Dendritic cell treated with granulocyte-macrophage colony-stimulating factor and Interleukin-4, amounts not matched to agents 40 ng/mL and 50 ng/mL, for 4 days (primary cell): ENCODE results near the gene KDM4B.

Experiments used
- H3K27ac Mint-ChIP-seq: one replicate; pipeline ENCODE4 v1.8.0; 2022; ENCODE audit warnings: mild to moderate bottlenecking, mixed read lengths
- H3K27me3 Mint-ChIP-seq: one replicate; pipeline ENCODE4 v1.8.0; 2022; ENCODE audit warnings: mild to moderate bottlenecking, mixed read lengths
- H3K36me3 Mint-ChIP-seq: one replicate; pipeline ENCODE4 v1.8.0; 2022; ENCODE audit warnings: low read depth, mixed read lengths
- H3K4me1 Mint-ChIP-seq: one replicate; pipeline ENCODE4 v1.8.0; 2022; ENCODE audit warnings: low read depth, mixed read lengths
- H3K4me3 Mint-ChIP-seq: one replicate; pipeline ENCODE4 v1.8.0; 2022; ENCODE audit warnings: mild to moderate bottlenecking, moderate library complexity, mixed read lengths
- H3K9me3 Mint-ChIP-seq: one replicate; pipeline ENCODE4 v1.8.0; 2022; ENCODE audit warnings: mixed read lengths
- intact Hi-C: fragments of 100-400 bp; cut with micrococcal nuclease; formaldehyde crosslinking; loops from one replicate; pipeline ENCODE4 v1.15.0; 2022

Gene KDM4B

DNA sequence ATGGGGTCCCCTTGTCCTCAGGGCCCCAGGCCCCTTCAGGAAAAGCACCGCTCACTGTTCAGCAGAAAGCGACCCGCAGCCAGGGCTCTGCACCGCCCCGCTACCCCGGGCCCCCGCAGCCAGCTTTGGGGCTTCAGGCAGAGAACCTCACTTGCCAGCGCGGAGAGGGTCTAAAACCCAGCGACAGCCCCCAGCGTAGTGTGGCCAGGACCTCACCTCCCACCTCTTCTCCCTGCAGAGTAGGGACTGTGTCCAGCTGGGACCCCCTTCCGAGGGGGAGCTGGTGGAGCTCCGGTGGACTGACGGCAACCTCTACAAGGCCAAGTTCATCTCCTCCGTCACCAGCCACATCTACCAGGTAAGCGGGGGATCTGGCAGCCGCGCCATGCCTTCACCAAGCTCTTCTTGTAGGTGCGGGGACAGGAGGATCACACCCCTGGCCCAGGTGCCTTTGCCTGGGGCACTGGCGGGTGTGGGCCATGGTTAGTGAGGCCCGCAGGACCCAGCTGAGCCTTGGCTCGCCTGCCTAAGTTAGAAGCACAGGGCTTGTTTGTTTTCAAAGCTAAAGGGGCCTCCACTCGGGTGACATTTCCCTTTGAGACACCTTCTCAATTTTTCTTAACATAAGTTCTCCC, 175.7 kb downstream of the KDM4B start:
- H3K4me3 Mint-ChIP-seq = no peak overlapping the region
- intact Hi-C loops = no loop called here
- H3K4me1 Mint-ChIP-seq = peaks cover 2% of the 10 kb centered on the region
- H3K27ac Mint-ChIP-seq = no peak overlapping the region
- H3K27me3 Mint-ChIP-seq = no peaks in the 10 kb centered on the region
- no peaks in the 10 kb centered on the region for H3K9me3 Mint-ChIP-seq
- H3K36me3 Mint-ChIP-seq = peaks cover 100% of the 10 kb centered on the region

DNA sequence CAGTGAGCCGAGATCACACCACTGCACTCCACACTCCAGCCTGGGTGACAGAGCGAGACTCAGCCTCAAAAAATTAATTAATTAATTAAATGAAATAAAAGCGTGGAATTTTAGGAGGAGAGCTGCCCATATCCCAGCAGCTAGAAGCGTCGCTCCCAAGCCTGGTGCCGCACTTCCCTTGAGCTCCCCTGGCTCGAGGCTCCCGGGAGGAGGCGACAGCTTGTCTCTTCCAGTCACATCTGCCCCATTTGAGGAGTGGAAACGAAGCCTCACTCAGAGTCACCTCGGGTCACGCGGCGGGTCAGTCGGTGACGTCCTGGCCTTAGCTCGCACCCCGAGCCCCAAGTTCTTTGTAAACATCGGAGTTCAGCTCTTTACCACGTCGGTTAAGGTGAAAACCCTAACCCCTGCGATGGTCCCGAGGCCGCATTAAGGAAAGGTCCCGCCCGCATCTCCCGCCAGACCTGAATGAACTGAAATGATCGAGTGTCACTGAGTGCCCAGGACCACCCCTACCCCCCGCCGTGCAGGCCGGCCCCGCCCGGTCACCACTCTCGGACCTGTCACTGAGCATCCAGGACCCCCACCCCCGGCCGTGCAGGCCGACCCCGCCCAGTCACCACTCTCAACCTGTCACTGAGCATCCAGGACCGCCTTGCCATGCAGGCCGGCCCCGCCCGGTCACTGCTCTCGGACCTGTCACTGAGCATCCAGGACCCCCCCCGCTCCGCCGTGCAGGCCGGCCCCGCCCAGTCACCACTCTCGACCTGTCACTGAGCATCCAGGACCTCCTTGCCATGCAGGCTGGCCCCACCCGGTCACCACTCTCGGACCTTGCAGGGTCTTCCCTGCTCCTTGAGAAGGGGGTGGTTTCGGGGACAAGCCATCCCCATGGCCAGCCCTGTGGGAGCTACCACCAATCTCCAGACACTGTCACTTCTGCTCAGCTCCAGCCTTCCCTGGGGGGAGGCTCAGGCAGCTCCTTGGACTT, 176.9 kb downstream of the KDM4B start:
- H3K4me1 Mint-ChIP-seq = no peaks in the 10 kb centered on the region
- H3K4me3 Mint-ChIP-seq = no peak overlapping the region
- no peaks in the 10 kb centered on the region for H3K9me3 Mint-ChIP-seq
- H3K27ac Mint-ChIP-seq = no peak overlapping the region
- H3K27me3 Mint-ChIP-seq = no peaks in the 10 kb centered on the region
- H3K36me3 Mint-ChIP-seq = peaks cover 100% of the 10 kb centered on the region
- intact Hi-C loops = no loop called here

DNA sequence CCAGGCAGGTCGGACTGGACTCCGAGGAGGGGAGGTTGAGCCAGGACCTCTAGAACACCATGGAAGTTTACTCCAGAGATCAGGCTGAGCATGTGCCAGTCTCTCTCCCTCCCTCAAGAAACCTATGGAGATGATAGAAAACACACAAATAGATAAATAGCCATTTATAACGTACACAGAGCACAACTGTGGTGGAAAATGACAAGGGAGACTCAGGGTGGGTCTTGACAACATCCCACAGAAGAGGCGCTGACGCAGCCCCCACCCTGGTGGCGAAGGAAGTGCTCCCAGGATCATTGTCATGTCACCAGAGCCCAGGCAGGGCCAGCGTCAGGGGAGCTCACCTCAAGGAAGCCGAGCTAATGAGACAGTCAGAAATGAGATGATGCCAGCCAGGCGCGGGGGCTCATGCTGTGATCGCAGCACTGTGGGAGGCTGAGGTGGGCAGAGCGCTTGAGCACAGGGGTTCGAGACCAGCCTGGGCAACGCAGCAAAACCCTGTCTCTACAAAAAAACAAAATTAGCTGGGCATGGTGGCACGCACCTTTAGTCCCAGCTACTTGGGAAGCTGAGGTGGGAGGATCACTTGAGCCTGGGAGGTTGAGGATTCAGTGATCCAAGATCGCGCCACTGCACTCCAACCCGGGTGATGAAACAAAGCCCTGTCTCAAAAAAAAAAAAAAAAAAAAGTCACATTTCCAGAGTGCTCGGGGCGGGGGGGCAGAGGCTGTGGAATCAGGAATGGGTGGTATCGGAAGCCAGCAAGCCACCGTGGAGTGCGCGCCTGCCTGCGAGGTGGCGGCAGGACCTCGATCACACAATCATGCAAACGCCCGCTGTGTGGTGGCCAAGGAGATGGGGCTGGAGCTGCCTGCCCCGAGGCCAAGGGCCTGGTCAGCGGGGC, 178.4 kb downstream of the KDM4B start:
- intact Hi-C loops = no loop called here
- H3K9me3 Mint-ChIP-seq = no peaks in the 10 kb centered on the region

DNA sequence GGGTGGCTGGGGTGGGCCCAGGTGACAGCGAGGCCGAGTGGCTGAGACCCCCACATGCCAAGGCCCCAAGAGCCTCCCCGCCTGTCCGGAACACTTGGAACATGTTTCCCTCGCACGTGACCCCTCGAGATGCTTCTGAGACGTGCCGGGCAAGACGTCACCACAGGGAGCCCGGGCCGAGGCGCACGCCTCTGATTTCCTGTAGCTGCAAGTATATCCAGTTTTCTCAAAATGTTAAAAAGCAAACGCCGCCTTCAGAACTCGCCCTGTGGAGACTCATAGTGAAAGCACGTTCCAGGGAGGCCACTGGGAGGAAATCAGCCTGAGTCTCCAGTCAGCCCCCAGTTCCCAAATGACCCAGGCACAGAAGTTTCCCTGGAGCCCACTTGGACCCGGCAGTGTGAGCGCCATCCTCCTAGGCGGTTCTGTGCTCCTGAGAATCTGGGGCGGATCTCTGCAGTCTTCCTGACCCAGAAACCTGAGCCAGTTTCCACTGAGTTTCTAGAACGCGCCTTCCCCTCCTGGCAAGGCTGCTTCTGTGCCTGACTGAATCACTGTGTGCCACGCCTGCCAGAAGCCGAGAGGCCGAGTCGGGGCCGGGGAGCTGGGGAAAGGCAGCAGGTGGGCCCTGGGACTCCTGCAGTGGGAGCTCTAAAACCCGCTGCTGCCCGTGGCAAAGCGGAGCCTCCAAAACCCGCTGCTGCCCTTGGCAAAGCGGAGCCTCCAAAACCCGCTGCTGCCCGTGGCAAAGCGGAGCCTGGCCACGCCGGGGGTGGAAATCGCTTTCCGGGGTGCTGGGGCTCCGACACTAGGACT, 179.3 kb downstream of the KDM4B start:
- Mint-ChIP-seq H3K36me3 (peaks cover 95% of the 10 kb centered on the region), H3K9me3 (no peaks in the 10 kb centered on the region), H3K27ac (no peak overlapping the region), H3K4me3 (no peak overlapping the region), H3K27me3 (no peaks in the 10 kb centered on the region), H3K4me1 (no peaks in the 10 kb centered on the region)
- intact Hi-C loops = no loop called here

More for the DNA sequence above, 178.4 kb downstream of the KDM4B start:
- Mint-ChIP-seq H3K4me1 (no peaks in the 10 kb centered on the region), H3K27ac (no peak overlapping the region), H3K27me3 (no peaks in the 10 kb centered on the region), H3K4me3 (no peak overlapping the region), H3K36me3 (peaks cover 100% of the 10 kb centered on the region)

DNA sequence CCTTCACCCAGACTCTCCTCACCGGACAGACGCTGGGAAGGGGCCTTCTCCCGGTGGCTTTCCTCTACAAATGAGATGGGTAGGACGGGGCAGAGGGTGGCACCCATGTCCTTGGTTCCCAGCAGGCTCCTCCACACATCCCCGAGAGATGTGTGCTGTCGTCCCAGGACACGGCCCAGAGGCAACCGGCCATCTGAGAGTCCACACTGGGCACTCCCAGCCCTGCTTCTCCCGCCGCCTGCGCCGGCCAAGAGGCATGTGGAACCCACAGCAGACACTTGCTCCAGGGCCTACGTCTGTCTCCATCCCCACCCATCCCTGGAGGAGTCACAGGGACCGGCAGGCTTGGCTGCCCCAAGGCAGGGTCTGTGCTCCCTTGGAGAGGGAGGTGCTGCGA, 179.9 kb downstream of the KDM4B start:
- H3K36me3 Mint-ChIP-seq = peaks cover 88% of the 10 kb centered on the region
- no peaks in the 10 kb centered on the region for H3K9me3 Mint-ChIP-seq
- no peaks in the 10 kb centered on the region for H3K27me3 Mint-ChIP-seq
- intact Hi-C loops = no loop called here
- H3K4me1 Mint-ChIP-seq = no peaks in the 10 kb centered on the region
- no peak overlapping the region for H3K27ac Mint-ChIP-seq
- H3K4me3 Mint-ChIP-seq = no peak overlapping the region

DNA sequence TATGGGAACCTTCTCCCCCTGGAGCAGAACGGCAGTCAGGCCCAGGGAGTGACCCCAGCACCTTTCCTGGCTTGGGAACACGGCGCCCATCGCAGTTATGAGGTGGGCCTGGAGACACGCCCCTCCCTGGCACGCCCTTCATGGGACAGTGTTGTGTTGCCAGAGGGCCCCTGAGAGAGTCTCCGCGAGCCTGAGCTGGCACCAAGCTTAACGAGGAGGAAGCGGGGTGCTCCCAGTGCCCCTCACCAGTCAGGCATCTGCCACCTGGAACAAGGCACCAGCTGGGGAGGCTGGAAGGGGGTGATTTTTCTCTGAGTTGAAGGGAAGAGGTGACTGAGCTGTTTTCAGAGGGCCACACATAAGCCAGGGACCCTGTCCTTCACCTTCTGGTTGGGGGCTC, 180.6 kb downstream of the KDM4B start:
- H3K4me1 Mint-ChIP-seq = no peaks in the 10 kb centered on the region
- H3K27me3 Mint-ChIP-seq = no peaks in the 10 kb centered on the region
- intact Hi-C loops = no loop called here
- H3K36me3 Mint-ChIP-seq = peaks cover 87% of the 10 kb centered on the region
- H3K4me3 Mint-ChIP-seq = no peak overlapping the region
- no peaks in the 10 kb centered on the region for H3K9me3 Mint-ChIP-seq
- H3K27ac Mint-ChIP-seq = no peak overlapping the region

DNA sequence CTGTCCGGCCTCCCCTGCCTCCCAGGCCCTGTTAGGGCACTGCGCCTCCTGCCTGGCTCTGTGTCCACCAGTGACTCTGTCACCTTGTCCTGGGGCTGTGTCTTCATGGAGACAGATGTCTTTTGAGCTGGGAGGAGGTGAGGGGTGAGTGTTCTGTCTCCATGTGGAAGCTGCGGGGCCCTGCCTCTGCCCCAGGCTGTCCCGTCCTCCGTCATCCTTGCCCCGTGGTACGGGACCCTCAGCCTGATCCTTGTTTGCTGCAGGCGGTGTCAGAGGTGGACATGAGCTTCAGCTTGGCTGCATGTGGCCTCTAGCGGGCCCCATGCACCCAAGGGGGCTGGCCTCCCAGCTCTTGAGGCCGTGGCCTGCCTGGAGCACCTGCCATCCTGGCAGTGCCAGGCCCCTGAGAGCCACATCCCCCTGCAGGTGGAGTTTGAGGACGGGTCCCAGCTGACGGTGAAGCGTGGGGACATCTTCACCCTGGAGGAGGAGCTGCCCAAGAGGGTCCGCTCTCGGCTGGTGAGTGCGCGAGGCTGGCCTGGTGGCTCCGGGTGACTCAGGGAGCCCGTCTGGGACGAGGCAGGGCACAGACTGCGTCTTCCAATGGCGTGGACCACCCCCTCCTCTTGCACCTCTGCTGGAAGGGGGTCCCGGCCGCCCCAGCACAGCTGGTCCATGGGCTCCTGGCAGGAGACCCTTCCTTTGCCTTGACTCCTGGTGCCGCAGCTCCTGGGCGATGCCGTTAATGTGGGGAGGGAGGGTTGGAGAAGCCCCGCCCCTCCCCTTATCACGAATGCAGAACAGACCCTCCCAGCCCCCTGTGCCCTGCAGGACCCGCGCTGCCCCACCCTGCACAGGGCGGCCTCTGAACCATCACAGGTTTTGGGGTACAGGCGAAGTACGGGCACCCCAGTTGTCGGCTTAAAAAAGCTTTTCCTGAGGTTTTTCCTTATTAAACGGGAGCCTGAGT, 181.3 kb downstream of the KDM4B start:
- intact Hi-C loops = no loop called here
- H3K9me3 Mint-ChIP-seq = no peaks in the 10 kb centered on the region
- no peak overlapping the region for H3K4me3 Mint-ChIP-seq
- H3K4me1 Mint-ChIP-seq = no peaks in the 10 kb centered on the region
- H3K36me3 Mint-ChIP-seq = peaks cover 81% of the 10 kb centered on the region
- no peak overlapping the region for H3K27ac Mint-ChIP-seq
- H3K27me3 Mint-ChIP-seq = peaks cover 1% of the 10 kb centered on the region

DNA sequence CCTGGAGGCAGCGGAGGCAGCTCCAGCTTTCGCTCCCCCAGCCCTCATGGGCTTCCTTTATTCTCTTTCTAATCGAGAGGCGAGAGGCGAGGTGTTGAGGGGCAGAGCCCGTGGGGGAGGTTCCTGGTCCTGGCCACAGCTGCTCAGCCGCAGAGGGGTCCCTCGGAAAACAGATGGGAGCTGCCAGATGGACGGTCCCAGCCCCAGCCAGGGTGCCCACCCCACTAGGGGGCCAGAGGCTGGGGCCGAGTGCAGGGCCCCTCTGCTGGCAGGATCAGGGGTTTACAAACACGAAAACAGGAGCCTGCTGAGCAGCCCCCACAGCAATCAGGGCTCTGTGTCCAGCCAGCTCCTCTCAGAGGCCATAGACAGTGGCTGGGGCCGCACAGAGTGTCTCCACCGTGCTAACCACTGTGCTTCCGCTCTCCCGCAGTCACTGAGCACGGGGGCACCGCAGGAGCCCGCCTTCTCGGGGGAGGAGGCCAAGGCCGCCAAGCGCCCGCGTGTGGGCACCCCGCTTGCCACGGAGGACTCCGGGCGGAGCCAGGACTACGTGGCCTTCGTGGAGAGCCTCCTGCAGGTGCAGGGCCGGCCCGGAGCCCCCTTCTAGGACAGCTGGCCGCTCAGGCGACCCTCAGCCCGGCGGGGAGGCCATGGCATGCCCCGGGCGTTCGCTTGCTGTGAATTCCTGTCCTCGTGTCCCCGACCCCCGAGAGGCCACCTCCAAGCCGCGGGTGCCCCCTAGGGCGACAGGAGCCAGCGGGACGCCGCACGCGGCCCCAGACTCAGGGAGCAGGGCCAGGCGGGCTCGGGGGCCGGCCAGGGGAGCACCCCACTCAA, 182.2 kb downstream of the KDM4B start:
- Mint-ChIP-seq H3K4me3 (no peak overlapping the region), H3K36me3 (peaks cover 72% of the 10 kb centered on the region), H3K27ac (no peak overlapping the region), H3K4me1 (no peaks in the 10 kb centered on the region), H3K9me3 (no peaks in the 10 kb centered on the region), H3K27me3 (peaks cover 2% of the 10 kb centered on the region)
- intact Hi-C loops = no loop called here

DNA sequence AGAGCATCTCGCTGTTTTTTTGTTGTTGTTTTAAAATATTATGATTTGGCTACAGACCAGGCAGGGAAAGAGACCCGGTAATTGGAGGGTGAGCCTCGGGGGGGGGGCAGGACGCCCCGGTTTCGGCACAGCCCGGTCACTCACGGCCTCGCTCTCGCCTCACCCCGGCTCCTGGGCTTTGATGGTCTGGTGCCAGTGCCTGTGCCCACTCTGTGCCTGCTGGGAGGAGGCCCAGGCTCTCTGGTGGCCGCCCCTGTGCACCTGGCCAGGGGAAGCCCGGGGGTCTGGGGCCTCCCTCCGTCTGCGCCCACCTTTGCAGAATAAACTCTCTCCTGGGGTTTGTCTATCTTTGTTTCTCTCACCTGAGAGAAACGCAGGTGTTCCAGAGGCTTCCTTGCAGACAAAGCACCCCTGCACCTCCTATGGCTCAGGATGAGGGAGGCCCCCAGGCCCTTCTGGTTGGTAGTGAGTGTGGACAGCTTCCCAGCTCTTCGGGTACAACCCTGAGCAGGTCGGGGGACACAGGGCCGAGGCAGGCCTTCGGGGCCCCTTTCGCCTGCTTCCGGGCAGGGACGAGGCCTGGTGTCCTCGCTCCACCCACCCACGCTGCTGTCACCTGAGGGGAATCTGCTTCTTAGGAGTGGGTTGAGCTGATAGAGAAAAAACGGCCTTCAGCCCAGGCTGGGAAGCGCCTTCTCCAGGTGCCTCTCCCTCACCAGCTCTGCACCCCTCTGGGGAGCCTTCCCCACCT, 183.3 kb downstream of the KDM4B start:
- H3K4me3 Mint-ChIP-seq = no peak overlapping the region
- peaks cover 2% of the 10 kb centered on the region for H3K27me3 Mint-ChIP-seq
- H3K4me1 Mint-ChIP-seq = no peaks in the 10 kb centered on the region
- H3K9me3 Mint-ChIP-seq = peaks cover 1% of the 10 kb centered on the region
- H3K27ac Mint-ChIP-seq = no peak overlapping the region
- peaks cover 61% of the 10 kb centered on the region for H3K36me3 Mint-ChIP-seq
- intact Hi-C loops = no loop called here

DNA sequence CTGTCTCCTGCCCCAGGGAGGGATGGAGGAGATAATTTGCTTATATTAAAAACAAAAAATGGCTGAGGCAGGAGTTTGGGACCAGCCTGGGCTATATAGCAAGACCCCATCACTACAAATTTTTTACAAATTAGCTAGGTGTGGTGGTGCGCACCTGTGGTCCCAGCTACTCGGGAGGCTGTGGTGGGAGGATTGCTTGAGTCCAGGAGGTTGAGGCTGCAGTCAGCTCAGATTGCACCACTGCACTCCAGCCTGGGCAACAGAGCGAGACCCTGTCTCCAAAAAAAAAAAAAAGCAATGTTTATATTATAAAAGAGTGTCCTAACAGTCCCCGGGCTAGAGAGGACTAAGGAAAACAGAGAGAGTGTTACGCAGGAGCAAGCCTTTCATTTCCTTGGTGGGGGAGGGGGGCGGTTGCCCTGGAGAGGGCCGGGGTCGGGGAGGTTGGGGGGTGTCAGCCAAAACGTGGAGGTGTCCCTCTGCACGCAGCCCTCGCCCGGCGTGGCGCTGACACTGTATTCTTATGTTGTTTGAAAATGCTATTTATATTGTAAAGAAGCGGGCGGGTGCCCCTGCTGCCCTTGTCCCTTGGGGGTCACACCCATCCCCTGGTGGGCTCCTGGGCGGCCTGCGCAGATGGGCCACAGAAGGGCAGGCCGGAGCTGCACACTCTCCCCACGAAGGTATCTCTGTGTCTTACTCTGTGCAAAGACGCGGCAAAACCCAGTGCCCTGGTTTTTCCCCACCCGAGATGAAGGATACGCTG, 184.0 kb downstream of the KDM4B start:
- Mint-ChIP-seq H3K4me1 (no peaks in the 10 kb centered on the region), H3K27ac (no peak overlapping the region), H3K36me3 (peaks cover 54% of the 10 kb centered on the region), H3K9me3 (peaks cover 9% of the 10 kb centered on the region), H3K4me3 (no peak overlapping the region), H3K27me3 (peaks cover 2% of the 10 kb centered on the region)
- intact Hi-C loops = no loop called here
